Karpas-422 (cell line): ENCODE results near the gene ERO1B. TPM values are rescaled to one million over a fixed set of nuclear protein-coding genes. Genes with fewer than 3 reads are reported as not detected.
"Not testable (repeated sequence)": the region's sequence is repeated elsewhere in the genome, so short reads cannot be mapped to it uniquely, and the experiment has no call there.

Experiments used
- DNase-seq: peaks from one replicate; pipeline ENCODE4 v3.0.0-alpha.2; 2015
- H2AFZ ChIP-seq: fragments of 200-600 bp; sonication (generic); 2 replicates; pipeline ENCODE4 v1.6.1; 2014; ENCODE audit warnings: antibody characterized with exemption, low read length, mixed read lengths
- H3K27ac ChIP-seq: fragments of 200-600 bp; sonication (generic); 2 replicates; pipeline ENCODE4 v1.5.1; 2014; ENCODE audit warnings: mild to moderate bottlenecking, low read length, moderate library complexity
- H3K27me3 ChIP-seq: fragments of 200-600 bp; sonication (generic); 2 replicates; pipeline ENCODE4 v1.6.1; 2014; ENCODE audit warnings: low read length, mixed read lengths
- H3K36me3 ChIP-seq: fragments of 200-600 bp; sonication (generic); 2 replicates; pipeline ENCODE4 v1.6.1; 2014; ENCODE audit warnings: low read length, mixed read lengths; ENCODE audit not compliant: insufficient read depth
- H3K4me1 ChIP-seq: fragments of 200-600 bp; sonication (generic); 2 replicates; pipeline ENCODE4 v1.6.1; 2014; ENCODE audit warnings: mild to moderate bottlenecking, low read length, mixed read lengths
- H3K4me2 ChIP-seq: fragments of 200-600 bp; sonication (generic); 2 replicates; pipeline ENCODE4 v1.6.1; 2014; ENCODE audit warnings: low read length, low read depth, mild to moderate bottlenecking; ENCODE audit not compliant: poor library complexity, severe bottlenecking
- H3K4me3 ChIP-seq: fragments of 200-600 bp; sonication (generic); 2 replicates; pipeline ENCODE4 v1.5.1; 2014; ENCODE audit warnings: mild to moderate bottlenecking, antibody characterized with exemption, low read length, mixed read lengths
- H3K79me2 ChIP-seq: fragments of 200-600 bp; sonication (generic); 2 replicates; pipeline ENCODE4 v1.6.1; 2014; ENCODE audit warnings: mild to moderate bottlenecking, low read length, mixed read lengths
- H3K9ac ChIP-seq: fragments of 200-600 bp; sonication (generic); 2 replicates; pipeline ENCODE4 v1.6.0; 2014; ENCODE audit warnings: low read length
- H3K9me2 ChIP-seq: fragments of 200-600 bp; sonication (generic), shearing (Covaris generic); replicated peaks from 2 replicates; pipeline ENCODE4 v1.6.0; 2014; ENCODE audit warnings: mild to moderate bottlenecking, low read length, moderate library complexity; ENCODE audit not compliant: insufficient read depth
- H3K9me3 ChIP-seq: fragments of 300-700, 200-600 bp; sonication (generic); 2 replicates; pipeline ENCODE4 v1.6.1; 2014; ENCODE audit warnings: low read length, mixed read lengths
- H4K20me1 ChIP-seq: fragments of 200-600 bp; sonication (generic); 2 replicates; pipeline ENCODE4 v1.6.1; 2014; ENCODE audit warnings: mild to moderate bottlenecking, antibody characterized with exemption, low read length, low read depth; ENCODE audit not compliant: insufficient read depth
- total RNA-seq: library from RNA; depleted of rRNA; stranded (reverse); fragments of >200 nt; shearing (Covaris generic); gene quantifications from 2 replicates; pipeline ENCODE4 v1.2.3, GENCODE V29; 2014; ENCODE audit warnings: low replicate concordance

The ERO1B gene
- total RNA-seq, 1 experiment from 2014 or later = 0.82 TPM

DNA sequence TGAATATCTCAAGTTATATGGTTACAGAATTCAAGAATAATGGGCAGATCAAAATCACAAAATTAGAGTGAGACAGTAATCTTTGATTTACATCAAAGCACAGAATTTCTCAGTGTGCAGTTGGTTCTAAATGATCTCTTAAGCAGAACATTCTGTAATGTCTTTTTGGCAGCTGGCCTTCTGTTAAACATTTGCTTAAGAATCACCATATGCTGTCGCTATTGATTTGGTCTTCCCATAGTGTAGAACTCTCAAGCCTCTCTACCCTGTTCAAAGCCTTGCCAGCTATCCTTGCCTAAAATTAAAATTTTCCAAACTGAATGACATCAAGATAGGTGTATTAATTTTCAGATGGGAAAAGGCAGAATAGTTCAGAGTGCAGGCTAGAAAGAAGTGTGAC, 38.9 kb upstream of the ERO1B start:
- peaks cover 6% of the 10 kb centered on the region for H3K9me3 ChIP-seq
- H3K4me3 ChIP-seq = no peak overlapping the region
- DNase-seq = no peak

DNA sequence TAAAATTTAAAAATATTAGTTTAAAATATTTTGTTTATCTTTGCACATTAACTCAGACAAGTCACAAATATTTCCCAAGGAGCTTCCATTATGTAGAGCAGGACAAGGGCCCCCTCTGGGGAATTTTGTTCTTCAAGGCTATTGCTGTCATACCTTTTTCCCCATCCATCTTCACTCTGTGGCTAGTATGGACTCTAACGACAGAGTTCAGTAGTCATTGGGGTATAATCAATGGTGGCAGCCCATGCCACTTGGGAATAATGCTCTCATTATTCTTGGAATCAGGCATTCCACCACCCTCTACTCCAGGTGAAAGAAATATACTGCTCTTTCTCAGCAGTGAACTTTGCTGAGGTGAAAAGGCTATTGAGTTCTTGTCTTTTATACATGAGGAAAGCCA, 38.5 kb upstream of the ERO1B start:
- Histone ChIP-seq H3K4me3 (no peak overlapping the region), H3K9me3 (peaks cover 6% of the 10 kb centered on the region), H3K79me2 (no peaks in the 10 kb centered on the region), H3K9me2 (no peaks in the 10 kb centered on the region), H3K27ac (no peak overlapping the region), H2AFZ (no peak overlapping the region), H3K4me1 (no peaks in the 10 kb centered on the region), H4K20me1 (no peaks in the 10 kb centered on the region), H3K27me3 (no peaks in the 10 kb centered on the region), H3K36me3 (no peaks in the 10 kb centered on the region), H3K9ac (no peak overlapping the region), H3K4me2 (no peak overlapping the region)
- no peak for DNase-seq

More for the DNA sequence above, 38.9 kb upstream of the ERO1B start:
- Histone ChIP-seq H3K27me3 (no peaks in the 10 kb centered on the region), H3K4me1 (no peaks in the 10 kb centered on the region), H3K9me2 (no peaks in the 10 kb centered on the region), H4K20me1 (no peaks in the 10 kb centered on the region), H2AFZ (no peak overlapping the region), H3K36me3 (no peaks in the 10 kb centered on the region), H3K27ac (no peak overlapping the region), H3K79me2 (no peaks in the 10 kb centered on the region), H3K4me2 (no peak overlapping the region), H3K9ac (no peak overlapping the region)

DNA sequence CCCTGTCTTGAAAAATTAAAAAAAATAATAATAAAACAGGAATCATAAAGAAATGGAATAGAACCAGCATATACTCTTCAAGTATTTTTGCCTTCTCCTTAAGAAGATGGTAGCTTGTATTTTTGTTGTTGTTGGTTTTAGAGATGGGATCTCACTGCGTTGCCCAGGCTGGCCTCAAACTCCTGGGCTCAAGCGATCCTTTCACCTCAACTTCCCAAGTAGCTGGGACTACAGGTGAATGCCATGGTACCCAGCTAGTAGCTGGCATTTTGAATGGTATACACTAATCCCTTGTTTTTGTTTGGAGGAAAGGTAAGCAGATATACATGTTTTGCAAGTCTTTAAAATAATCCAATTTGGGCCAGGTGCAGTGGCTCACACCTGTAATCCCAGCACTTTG, 34.7 kb upstream of the ERO1B start:
- no peak overlapping the region for H2AFZ ChIP-seq
- H3K4me2 ChIP-seq = no peak overlapping the region
- H3K27ac ChIP-seq = no peak overlapping the region
- H3K36me3 ChIP-seq = no peaks in the 10 kb centered on the region
- DNase-seq = no peak
- H3K4me1 ChIP-seq = peaks cover 5% of the 10 kb centered on the region; the same call in 1 of the 2 replicates
- H3K79me2 ChIP-seq = no peaks in the 10 kb centered on the region
- no peaks in the 10 kb centered on the region for H4K20me1 ChIP-seq
- H3K27me3 ChIP-seq = no peaks in the 10 kb centered on the region
- H3K9me2 ChIP-seq = no peaks in the 10 kb centered on the region
- H3K9me3 ChIP-seq = no peaks in the 10 kb centered on the region
- H3K4me3 ChIP-seq = no peak overlapping the region
- H3K9ac ChIP-seq = no peak overlapping the region

DNA sequence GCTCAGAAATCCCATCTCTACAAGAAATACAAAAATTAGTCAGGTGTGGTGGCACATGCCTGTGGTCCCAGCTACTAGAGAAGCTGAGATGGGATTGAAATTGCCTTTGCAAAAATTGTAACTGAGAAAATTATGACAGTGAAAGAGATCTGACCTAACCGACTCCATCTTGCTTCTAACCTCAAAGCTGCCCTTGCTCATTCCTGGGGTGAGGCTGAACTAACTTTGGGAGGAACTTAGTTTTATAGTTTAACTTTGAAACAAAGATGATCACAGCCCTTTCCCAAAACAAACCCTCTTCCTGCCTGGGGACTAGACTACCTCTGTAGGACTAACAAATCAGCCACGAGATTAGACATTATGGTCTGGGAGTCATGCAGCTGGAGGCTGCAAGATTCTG, 33.8 kb upstream of the ERO1B start:
- Histone ChIP-seq H3K9ac (no peak overlapping the region), H3K36me3 (no peaks in the 10 kb centered on the region), H3K9me3 (no peaks in the 10 kb centered on the region), H3K27ac (no peak overlapping the region), H2AFZ (no peak overlapping the region), H3K4me3 (no peak overlapping the region), H3K4me2 (no peak overlapping the region), H4K20me1 (no peaks in the 10 kb centered on the region), H3K79me2 (no peaks in the 10 kb centered on the region), H3K9me2 (no peaks in the 10 kb centered on the region), H3K27me3 (no peaks in the 10 kb centered on the region), H3K4me1 (peaks cover 5% of the 10 kb centered on the region; the same call in 1 of the 2 replicates)
- DNase-seq = no peak

DNA sequence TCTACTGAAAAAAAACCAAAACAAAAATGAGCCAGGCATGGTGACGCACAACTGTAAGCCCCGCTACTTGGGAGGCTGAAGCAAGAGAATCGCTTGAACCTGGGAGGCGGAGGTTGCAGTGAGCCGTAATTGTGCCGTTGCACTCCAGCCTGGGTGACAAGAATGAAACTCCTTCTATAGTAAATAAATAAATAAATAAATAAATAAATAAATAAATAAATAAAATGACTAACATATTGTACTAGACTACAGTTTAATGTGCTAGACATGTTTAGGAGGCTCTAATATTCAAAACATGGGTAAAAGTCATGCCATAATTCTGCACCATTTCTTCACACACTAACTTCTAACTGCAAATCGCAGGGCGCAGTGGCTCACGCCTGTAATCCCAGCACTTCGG, 33.3 kb upstream of the ERO1B start:
- no peaks in the 10 kb centered on the region for H3K27me3 ChIP-seq
- H3K9me2 ChIP-seq = no peaks in the 10 kb centered on the region
- H4K20me1 ChIP-seq = no peaks in the 10 kb centered on the region
- no peak overlapping the region for H3K4me2 ChIP-seq
- H3K79me2 ChIP-seq = no peaks in the 10 kb centered on the region
- DNase-seq = no peak
- no peak overlapping the region for H3K4me3 ChIP-seq
- no peaks in the 10 kb centered on the region for H3K36me3 ChIP-seq
- H3K9me3 ChIP-seq = no peaks in the 10 kb centered on the region
- H3K27ac ChIP-seq = no peak overlapping the region
- H3K4me1 ChIP-seq = peaks cover 5% of the 10 kb centered on the region; the same call in 1 of the 2 replicates
- no peak overlapping the region for H2AFZ ChIP-seq
- no peak overlapping the region for H3K9ac ChIP-seq

DNA sequence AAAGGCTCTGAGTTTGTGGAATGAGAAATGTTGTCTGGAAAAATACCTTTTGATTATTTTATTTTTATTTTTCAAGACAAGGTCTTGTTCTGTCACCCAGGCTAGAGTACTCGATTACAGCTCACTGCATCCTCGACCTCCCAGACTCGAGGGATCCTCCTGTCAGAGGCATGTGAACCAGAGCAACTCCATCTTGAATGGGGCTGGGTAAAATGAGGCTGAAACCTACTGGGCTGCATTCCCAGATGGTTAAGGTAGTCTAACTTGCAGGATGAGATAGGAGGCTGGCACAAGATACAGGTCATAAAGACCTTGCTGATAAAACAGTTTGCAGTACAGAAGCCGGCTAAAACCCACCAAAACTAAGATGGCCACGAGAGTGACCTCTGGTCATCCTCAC, 32.3 kb upstream of the ERO1B start:
- not testable (repeated sequence) for H3K36me3 ChIP-seq, H3K4me3 ChIP-seq, H3K27me3 ChIP-seq, H3K4me1 ChIP-seq, H3K9me2 ChIP-seq, H3K27ac ChIP-seq, H3K9ac ChIP-seq, DNase-seq, H3K9me3 ChIP-seq, H3K79me2 ChIP-seq, H3K4me2 ChIP-seq, H4K20me1 ChIP-seq, H2AFZ ChIP-seq

DNA sequence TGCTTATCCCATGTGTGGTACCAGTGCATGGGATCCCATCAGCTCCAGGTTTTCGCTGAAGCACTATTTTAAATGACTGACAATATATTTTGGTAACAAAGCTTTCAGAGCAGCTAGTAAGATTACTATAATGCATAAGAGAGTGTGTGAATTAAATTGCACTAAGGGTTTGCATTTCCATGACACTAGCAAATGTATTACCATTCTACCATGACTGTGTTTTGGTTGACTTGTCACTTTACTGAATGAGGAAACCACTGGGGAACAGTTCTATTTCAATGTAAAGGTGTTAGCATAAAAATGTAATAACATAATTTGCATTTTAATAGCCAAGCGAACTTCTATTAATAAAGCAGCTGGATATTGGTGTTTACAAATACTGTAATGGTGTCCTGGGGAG, 31.7 kb upstream of the ERO1B start:
- H3K9ac ChIP-seq = no peak overlapping the region
- H3K4me1 ChIP-seq = peaks cover 5% of the 10 kb centered on the region; the same call in 1 of the 2 replicates
- H3K27ac ChIP-seq = no peak overlapping the region
- H4K20me1 ChIP-seq = no peaks in the 10 kb centered on the region
- DNase-seq = no peak
- no peaks in the 10 kb centered on the region for H3K9me2 ChIP-seq
- no peaks in the 10 kb centered on the region for H3K27me3 ChIP-seq
- no peaks in the 10 kb centered on the region for H3K79me2 ChIP-seq
- no peaks in the 10 kb centered on the region for H3K36me3 ChIP-seq
- no peaks in the 10 kb centered on the region for H3K9me3 ChIP-seq
- H2AFZ ChIP-seq = no peak overlapping the region
- H3K4me3 ChIP-seq = no peak overlapping the region
- H3K4me2 ChIP-seq = no peak overlapping the region

DNA sequence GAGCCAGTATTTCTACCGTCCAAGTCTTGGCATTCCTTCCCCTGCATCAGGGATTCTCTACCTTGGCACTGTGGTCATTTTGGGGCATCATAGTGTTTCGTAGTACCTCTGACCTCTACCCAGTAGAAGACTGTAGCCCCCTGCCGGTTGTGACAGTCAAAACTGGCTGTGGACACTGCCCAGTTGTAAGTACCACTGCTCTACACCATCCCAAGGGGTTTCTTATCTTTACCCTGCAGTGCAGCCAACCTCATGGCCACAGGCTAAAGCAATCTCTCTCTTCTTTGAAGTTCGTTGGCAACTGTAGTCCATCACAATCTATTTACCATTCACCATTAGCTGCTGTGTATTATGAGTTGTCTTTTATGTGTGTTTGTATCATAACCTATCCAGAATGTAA, 29.3 kb upstream of the ERO1B start:
- peaks cover 5% of the 10 kb centered on the region; the same call in 1 of the 2 replicates for H3K4me1 ChIP-seq
- no peaks in the 10 kb centered on the region for H3K36me3 ChIP-seq
- H3K79me2 ChIP-seq = no peaks in the 10 kb centered on the region
- no peak overlapping the region for H3K9ac ChIP-seq
- H3K4me3 ChIP-seq = no peak overlapping the region
- H3K27me3 ChIP-seq = no peaks in the 10 kb centered on the region
- DNase-seq = peak; percentile 46
- no peak overlapping the region for H3K27ac ChIP-seq
- H2AFZ ChIP-seq = no peak overlapping the region
- no peaks in the 10 kb centered on the region for H3K9me2 ChIP-seq
- no peak overlapping the region for H3K4me2 ChIP-seq
- H3K9me3 ChIP-seq = no peaks in the 10 kb centered on the region
- H4K20me1 ChIP-seq = no peaks in the 10 kb centered on the region

DNA sequence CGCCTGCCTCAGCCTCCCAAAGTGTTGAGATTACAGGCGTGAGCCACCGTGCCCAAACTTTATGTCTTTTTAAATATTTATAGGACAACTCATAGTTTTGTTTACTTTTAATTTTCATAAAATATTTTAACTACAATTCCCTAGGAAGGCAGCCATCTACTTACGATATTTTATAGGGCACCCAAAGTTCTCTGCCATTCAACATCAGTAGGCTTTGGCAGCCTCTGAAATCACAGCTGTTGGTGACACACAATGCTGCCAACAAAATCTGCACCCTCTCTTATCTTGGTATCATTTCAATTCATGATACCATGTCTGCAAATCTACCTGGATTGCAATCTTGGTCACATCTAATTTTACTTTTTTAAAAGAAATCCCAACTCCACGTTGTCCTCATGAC, 27.1 kb upstream of the ERO1B start:
- H3K4me3 ChIP-seq = no peak overlapping the region
- no peaks in the 10 kb centered on the region for H3K9me2 ChIP-seq
- H3K9me3 ChIP-seq = no peaks in the 10 kb centered on the region
- no peak overlapping the region for H3K27ac ChIP-seq
- peaks cover 5% of the 10 kb centered on the region; the same call in 1 of the 2 replicates for H3K4me1 ChIP-seq
- no peak for DNase-seq
- no peak overlapping the region for H3K9ac ChIP-seq
- no peak overlapping the region for H2AFZ ChIP-seq
- H3K36me3 ChIP-seq = no peaks in the 10 kb centered on the region
- H3K27me3 ChIP-seq = no peaks in the 10 kb centered on the region
- no peak overlapping the region for H3K4me2 ChIP-seq
- no peaks in the 10 kb centered on the region for H3K79me2 ChIP-seq
- no peaks in the 10 kb centered on the region for H4K20me1 ChIP-seq
